SK-N-SH treated with all-trans-retinoic acid at 6 μM for 48 hours (cell line): ENCODE data around the gene ANKRD18A.

Source experiments
- ATAC-seq: fragments of 200-7000 bp; cut with Tn5 transposase; 3 replicates; pipeline ENCODE4 v1.9.1; 2020; ENCODE audit warnings: mild to moderate bottlenecking, moderate library complexity
- ARNTL ChIP-seq: fragments of 450-650 bp; formaldehyde crosslinking; IDR thresholded peaks from 2 replicates; pipeline ENCODE4 v1.5.0; 2020; ENCODE audit warnings: low read depth, mild to moderate bottlenecking, moderate library complexity, borderline replicate concordance
- BACH2 ChIP-seq: fragments of 250-450 bp; sonication (Bioruptor Pico); IDR thresholded peaks from 2 replicates; pipeline ENCODE4 v1.9.0; 2021; ENCODE audit warnings: mild to moderate bottlenecking, borderline replicate concordance
- CSDC2 ChIP-seq: fragments of 250-450 bp; sonication (Bioruptor Pico); IDR thresholded peaks from 2 replicates; pipeline ENCODE4 v1.5.0; 2020; ENCODE audit warnings: mild to moderate bottlenecking, moderate library complexity
- ESRRG ChIP-seq: fragments of 250-450 bp; sonication (Bioruptor Pico); IDR thresholded peaks from 2 replicates; pipeline ENCODE4 v1.6.1; 2021; ENCODE audit warnings: mild to moderate bottlenecking
- GLIS3 ChIP-seq: fragments of 250-450 bp; sonication (Bioruptor Pico); IDR thresholded peaks from 2 replicates; pipeline ENCODE4 v1.5.0; 2020; ENCODE audit warnings: mild to moderate bottlenecking, moderate library complexity
- ISL1 ChIP-seq: fragments of 250-450 bp; sonication (Bioruptor Pico); IDR thresholded peaks from 2 replicates; pipeline ENCODE4 v2.1.2; 2022; ENCODE audit warnings: mild to moderate bottlenecking, moderate library complexity
- OSR1 ChIP-seq: fragments of 250-450 bp; sonication (Bioruptor Pico); IDR thresholded peaks from 2 replicates; pipeline ENCODE4 v1.8.0; 2022; ENCODE audit warnings: moderate library complexity, mild to moderate bottlenecking, inconsistent platforms
- PPARA ChIP-seq: fragments of 250-450 bp; sonication (Bioruptor Pico); IDR thresholded peaks from 2 replicates; pipeline ENCODE4 v1.5.0; 2020; ENCODE audit warnings: mild to moderate bottlenecking, borderline replicate concordance
- RARB ChIP-seq: fragments of 250-450 bp; sonication (Bioruptor Pico); IDR thresholded peaks from 2 replicates; pipeline ENCODE4 v1.8.0; 2021; ENCODE audit warnings: mild to moderate bottlenecking, moderate library complexity
- SNAI2 ChIP-seq: fragments of 250-450 bp; sonication (Bioruptor Pico); IDR thresholded peaks from 2 replicates; pipeline ENCODE4 v1.5.0; 2020; ENCODE audit warnings: mild to moderate bottlenecking, moderate library complexity
- TCF4 ChIP-seq: fragments of 250-450 bp; sonication (Bioruptor Pico); IDR thresholded peaks from 2 replicates; pipeline ENCODE4 v1.8.0; 2021; ENCODE audit warnings: mild to moderate bottlenecking, moderate library complexity, borderline replicate concordance
- TOX ChIP-seq: fragments of 250-450 bp; sonication (Bioruptor Pico); IDR thresholded peaks from 2 replicates; pipeline ENCODE4 v1.8.0; 2021; ENCODE audit warnings: mild to moderate bottlenecking, moderate library complexity, borderline replicate concordance
- ZC3H10 ChIP-seq: fragments of 250-450 bp; sonication (Bioruptor Pico); IDR thresholded peaks from 2 replicates; pipeline ENCODE4 v1.5.1; 2021; ENCODE audit warnings: mild to moderate bottlenecking, moderate library complexity
- ZFP3 ChIP-seq: fragments of 250-450 bp; sonication (Bioruptor Pico); IDR thresholded peaks from 2 replicates; pipeline ENCODE4 v1.5.0; 2020; ENCODE audit warnings: mild to moderate bottlenecking, moderate library complexity
- ZFP30 ChIP-seq: fragments of 450-650 bp; formaldehyde crosslinking; IDR thresholded peaks from 2 replicates; pipeline ENCODE4 v1.5.0; 2022; ENCODE audit warnings: mild to moderate bottlenecking, moderate library complexity
- ZNF565 ChIP-seq: fragments of 450-650 bp; formaldehyde crosslinking; conservative IDR thresholded peaks from 2 replicates; pipeline ENCODE4 v1.5.0; 2020; ENCODE audit warnings: low read depth, mild to moderate bottlenecking, moderate library complexity
- ZNF70 ChIP-seq: fragments of 450-650 bp; formaldehyde crosslinking; IDR thresholded peaks from 2 replicates; pipeline ENCODE4 v1.5.0; 2020; ENCODE audit warnings: mild to moderate bottlenecking, moderate library complexity
- ZNF8 ChIP-seq: fragments of 450-650 bp; formaldehyde crosslinking; IDR thresholded peaks from 2 replicates; pipeline ENCODE4 v1.5.0; 2020; ENCODE audit warnings: mild to moderate bottlenecking, moderate library complexity
- TF ChIP-seq, protein P1 (sequence below): fragments of 250-450 bp; sonication (Bioruptor Pico); IDR thresholded peaks from 2 replicates; pipeline ENCODE4 v1.5.1; 2021; ENCODE audit warnings: mild to moderate bottlenecking, moderate library complexity
- TF ChIP-seq, protein P2 (sequence below): fragments of 250-450 bp; sonication (Bioruptor Pico); IDR thresholded peaks from 2 replicates; pipeline ENCODE4 v1.8.0; 2020; ENCODE audit warnings: mild to moderate bottlenecking, moderate library complexity, borderline replicate concordance
- TF ChIP-seq, protein P3 (sequence below): fragments of 250-450 bp; sonication (Bioruptor Pico); IDR thresholded peaks from 2 replicates; pipeline ENCODE4 v1.5.0; 2020; ENCODE audit warnings: mild to moderate bottlenecking, moderate library complexity
- TF ChIP-seq, protein P4 (sequence below): fragments of 250-450 bp; sonication (Bioruptor Pico); IDR thresholded peaks from 2 replicates; pipeline ENCODE4 v1.5.1; 2020; ENCODE audit warnings: low read depth, mild to moderate bottlenecking, moderate library complexity

The ANKRD18A gene

DNA sequence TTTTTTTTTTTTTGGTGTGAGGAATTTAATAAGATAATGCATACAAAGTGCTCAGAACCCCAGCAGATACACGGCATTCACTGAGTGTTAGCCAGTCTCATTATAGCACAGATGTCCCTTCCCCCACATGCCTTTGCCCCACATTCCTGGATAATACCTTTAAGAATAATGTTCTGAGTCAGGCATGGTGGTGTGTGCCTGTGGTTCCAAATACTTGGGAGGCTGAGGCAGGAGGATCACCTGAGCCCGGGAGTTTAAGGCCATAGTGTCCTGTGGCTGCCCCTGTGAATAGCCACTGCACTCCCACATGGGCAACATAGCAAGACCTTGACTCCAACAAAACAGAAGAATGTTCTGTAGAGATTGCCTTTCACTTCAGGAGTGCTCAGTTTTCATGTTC lies 24.2 kb upstream of the ANKRD18A start:
- ATAC-seq = no peak
- TF ChIP-seq GLIS3 (no peak), SNAI2 (CRISPR knock-in tag) (no peak), BACH2 (CRISPR knock-in tag) (no peak), ZFP3 (CRISPR knock-in tag) (no peak), ZNF70 (no peak), ZC3H10 (no peak), TCF4 (CRISPR knock-in tag) (no peak), PPARA (no peak)
- TF ChIP-seq, protein P1, sequence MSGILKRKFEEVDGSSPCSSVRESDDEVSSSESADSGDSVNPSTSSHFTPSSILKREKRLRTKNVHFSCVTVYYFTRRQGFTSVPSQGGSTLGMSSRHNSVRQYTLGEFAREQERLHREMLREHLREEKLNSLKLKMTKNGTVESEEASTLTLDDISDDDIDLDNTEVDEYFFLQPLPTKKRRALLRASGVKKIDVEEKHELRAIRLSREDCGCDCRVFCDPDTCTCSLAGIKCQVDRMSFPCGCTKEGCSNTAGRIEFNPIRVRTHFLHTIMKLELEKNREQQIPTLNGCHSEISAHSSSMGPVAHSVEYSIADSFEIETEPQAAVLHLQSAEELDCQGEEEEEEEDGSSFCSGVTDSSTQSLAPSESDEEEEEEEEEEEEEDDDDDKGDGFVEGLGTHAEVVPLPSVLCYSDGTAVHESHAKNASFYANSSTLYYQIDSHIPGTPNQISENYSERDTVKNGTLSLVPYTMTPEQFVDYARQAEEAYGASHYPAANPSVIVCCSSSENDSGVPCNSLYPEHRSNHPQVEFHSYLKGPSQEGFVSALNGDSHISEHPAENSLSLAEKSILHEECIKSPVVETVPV (CRISPR knock-in tag) = no peak

DNA sequence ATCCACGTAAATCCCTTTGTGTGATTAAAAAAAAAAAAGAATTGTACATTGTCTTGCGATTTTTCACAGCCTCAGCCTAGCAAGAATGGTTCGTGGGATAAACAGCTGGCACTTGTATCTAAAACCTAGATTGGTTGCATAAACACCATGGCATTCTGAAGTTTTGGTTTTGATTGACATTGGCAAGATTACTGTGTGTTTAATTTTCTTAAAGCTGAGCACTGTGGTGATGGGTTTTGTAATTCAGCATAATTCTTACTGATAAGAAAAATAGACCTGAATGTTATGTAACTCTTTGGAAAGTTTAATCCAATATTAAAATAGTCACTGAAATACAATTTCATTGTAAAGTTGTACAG lies 23.4 kb upstream of the ANKRD18A start:
- no peak for TF ChIP-seq RARB (CRISPR knock-in tag)
- TF ChIP-seq ARNTL = no peak
- no peak for TF ChIP-seq CSDC2 (CRISPR knock-in tag)
- no peak for TF ChIP-seq ISL1
- no peak for TF ChIP-seq ZFP30 (CRISPR knock-in tag)
- TF ChIP-seq, protein P1 (CRISPR knock-in tag) = no peak
- no peak for TF ChIP-seq ZNF8
- no peak for TF ChIP-seq ZNF565 (CRISPR knock-in tag)
- TF ChIP-seq ZC3H10 = no peak
- no peak for TF ChIP-seq PPARA
- TF ChIP-seq TOX (CRISPR knock-in tag) = no peak
- TF ChIP-seq, protein P2, sequence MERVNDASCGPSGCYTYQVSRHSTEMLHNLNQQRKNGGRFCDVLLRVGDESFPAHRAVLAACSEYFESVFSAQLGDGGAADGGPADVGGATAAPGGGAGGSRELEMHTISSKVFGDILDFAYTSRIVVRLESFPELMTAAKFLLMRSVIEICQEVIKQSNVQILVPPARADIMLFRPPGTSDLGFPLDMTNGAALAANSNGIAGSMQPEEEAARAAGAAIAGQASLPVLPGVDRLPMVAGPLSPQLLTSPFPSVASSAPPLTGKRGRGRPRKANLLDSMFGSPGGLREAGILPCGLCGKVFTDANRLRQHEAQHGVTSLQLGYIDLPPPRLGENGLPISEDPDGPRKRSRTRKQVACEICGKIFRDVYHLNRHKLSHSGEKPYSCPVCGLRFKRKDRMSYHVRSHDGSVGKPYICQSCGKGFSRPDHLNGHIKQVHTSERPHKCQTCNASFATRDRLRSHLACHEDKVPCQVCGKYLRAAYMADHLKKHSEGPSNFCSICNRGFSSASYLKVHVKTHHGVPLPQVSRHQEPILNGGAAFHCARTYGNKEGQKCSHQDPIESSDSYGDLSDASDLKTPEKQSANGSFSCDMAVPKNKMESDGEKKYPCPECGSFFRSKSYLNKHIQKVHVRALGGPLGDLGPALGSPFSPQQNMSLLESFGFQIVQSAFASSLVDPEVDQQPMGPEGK = no peak
- no peak for TF ChIP-seq GLIS3
- no peak for TF ChIP-seq ZNF70
- TF ChIP-seq TCF4 (CRISPR knock-in tag) = no peak
- TF ChIP-seq ZFP3 (CRISPR knock-in tag) = no peak
- TF ChIP-seq, protein P3, sequence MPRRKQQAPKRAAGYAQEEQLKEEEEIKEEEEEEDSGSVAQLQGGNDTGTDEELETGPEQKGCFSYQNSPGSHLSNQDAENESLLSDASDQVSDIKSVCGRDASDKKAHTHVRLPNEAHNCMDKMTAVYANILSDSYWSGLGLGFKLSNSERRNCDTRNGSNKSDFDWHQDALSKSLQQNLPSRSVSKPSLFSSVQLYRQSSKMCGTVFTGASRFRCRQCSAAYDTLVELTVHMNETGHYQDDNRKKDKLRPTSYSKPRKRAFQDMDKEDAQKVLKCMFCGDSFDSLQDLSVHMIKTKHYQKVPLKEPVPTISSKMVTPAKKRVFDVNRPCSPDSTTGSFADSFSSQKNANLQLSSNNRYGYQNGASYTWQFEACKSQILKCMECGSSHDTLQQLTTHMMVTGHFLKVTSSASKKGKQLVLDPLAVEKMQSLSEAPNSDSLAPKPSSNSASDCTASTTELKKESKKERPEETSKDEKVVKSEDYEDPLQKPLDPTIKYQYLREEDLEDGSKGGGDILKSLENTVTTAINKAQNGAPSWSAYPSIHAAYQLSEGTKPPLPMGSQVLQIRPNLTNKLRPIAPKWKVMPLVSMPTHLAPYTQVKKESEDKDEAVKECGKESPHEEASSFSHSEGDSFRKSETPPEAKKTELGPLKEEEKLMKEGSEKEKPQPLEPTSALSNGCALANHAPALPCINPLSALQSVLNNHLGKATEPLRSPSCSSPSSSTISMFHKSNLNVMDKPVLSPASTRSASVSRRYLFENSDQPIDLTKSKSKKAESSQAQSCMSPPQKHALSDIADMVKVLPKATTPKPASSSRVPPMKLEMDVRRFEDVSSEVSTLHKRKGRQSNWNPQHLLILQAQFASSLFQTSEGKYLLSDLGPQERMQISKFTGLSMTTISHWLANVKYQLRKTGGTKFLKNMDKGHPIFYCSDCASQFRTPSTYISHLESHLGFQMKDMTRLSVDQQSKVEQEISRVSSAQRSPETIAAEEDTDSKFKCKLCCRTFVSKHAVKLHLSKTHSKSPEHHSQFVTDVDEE (CRISPR knock-in tag) = no peak
- TF ChIP-seq, protein P4, sequence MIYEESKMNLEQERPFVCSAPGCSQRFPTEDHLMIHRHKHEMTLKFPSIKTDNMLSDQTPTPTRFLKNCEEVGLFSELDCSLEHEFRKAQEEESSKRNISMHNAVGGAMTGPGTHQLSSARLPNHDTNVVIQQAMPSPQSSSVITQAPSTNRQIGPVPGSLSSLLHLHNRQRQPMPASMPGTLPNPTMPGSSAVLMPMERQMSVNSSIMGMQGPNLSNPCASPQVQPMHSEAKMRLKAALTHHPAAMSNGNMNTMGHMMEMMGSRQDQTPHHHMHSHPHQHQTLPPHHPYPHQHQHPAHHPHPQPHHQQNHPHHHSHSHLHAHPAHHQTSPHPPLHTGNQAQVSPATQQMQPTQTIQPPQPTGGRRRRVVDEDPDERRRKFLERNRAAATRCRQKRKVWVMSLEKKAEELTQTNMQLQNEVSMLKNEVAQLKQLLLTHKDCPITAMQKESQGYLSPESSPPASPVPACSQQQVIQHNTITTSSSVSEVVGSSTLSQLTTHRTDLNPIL (CRISPR knock-in tag) = no peak
- no peak for TF ChIP-seq OSR1 (CRISPR knock-in tag)
- no peak for TF ChIP-seq BACH2 (CRISPR knock-in tag)
- ATAC-seq = no peak

DNA sequence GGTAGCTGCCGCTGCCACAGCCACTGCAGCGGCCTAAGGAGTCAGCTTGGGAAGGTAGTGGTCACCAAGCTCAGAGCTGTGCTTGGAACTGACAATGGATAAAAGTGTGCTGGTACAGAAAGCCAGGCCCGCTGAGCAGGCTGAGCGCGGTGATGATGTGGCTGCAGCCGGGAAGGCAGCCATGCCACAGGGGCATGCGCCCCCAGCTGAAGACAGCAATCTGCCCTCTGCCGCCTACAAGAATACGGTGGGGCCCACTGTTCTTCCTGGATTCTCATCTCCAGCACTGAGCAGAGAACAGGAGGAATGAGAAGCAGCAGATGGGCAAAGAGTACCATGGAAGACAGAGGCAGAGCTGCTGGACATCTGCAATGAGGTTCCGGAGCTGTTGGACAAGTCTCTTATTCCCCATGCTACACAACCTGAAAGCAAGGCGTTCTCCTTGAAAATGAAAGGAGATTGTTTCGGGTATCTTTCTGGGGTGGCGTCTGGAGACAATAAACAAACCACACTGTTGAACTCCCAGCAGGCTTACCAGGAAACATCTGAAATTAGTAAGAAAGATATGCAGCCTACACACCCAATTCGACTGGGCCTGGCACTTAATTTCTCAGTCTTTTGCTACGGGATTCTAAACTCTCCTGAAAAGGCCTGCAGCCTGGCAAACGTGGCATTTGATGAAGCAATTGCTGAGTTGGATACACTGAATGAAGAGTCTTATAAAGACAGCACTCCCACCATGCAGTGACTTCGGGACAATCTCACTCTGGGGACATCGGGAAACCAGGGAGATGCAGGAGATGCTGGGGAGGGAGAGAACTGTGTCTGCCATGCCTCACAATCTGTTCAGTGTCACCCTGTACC lies 22.8 kb upstream of the ANKRD18A start:
- TF ChIP-seq PPARA (no peak), ARNTL (no peak), SNAI2 (CRISPR knock-in tag) (no peak), ZC3H10 (no peak), BACH2 (CRISPR knock-in tag) (no peak), ZFP3 (CRISPR knock-in tag) (no peak), ESRRG (CRISPR knock-in tag) (no peak), GLIS3 (no peak), TCF4 (CRISPR knock-in tag) (no peak), CSDC2 (CRISPR knock-in tag) (no peak), OSR1 (CRISPR knock-in tag) (no peak), ISL1 (no peak), ZNF565 (CRISPR knock-in tag) (no peak), ZNF8 (no peak)
- TF ChIP-seq, protein P3 (CRISPR knock-in tag) = no peak
- TF ChIP-seq, protein P2 = no peak
- TF ChIP-seq, all 23 proteins: peak for 0
- no peak for ATAC-seq
